GM12878 (cell line): ENCODE data around the gene OTOGL. TPM values are rescaled to one million over a fixed set of nuclear protein-coding genes. Genes with fewer than 3 reads are reported as not detected.

Experiments
- ATAC-seq: fragments of 200-7000 bp; cut with Tn5 transposase; 3 replicates; pipeline ENCODE4 v1.9.1; 2020; ENCODE audit warnings: mild to moderate bottlenecking, moderate library complexity
- BruUV-seq: library from RNA; stranded (reverse); fragments of 400-500 nt; replicated peaks from 2 replicates; lab custom pipeline; 2021; lab: Mats Ljungman, UMichigan
- CTCF ChIA-PET: fragments of 300-600 bp; sonication (Branson Sonifier 250); formaldehyde crosslinking; extraction: SDS; loops from one replicate; lab custom pipeline; 2021; ENCODE audit warnings: inconsistent platforms; lab: Yijun Ruan, JAX
- POLR2A ChIA-PET: fragments of 350-600 bp; formaldehyde crosslinking; extraction: SDS; loops from one replicate; lab custom pipeline; 2021; ENCODE audit warnings: inconsistent platforms; lab: Charles Lee
- RAD21 ChIA-PET: fragments of 300-600 bp; sonication (Branson Sonifier 250); formaldehyde crosslinking; loops from one replicate; lab custom pipeline; 2023; ENCODE audit warnings: antibody characterized with exemption; ENCODE audit not compliant: unreplicated experiment; lab: Charles Lee
- SMC1A ChIA-PET: fragments of 300-600 bp; sonication (Branson Sonifier 250); formaldehyde crosslinking; loops from one replicate; lab custom pipeline; 2023; ENCODE audit not compliant: unreplicated experiment, uncharacterized antibody; lab: Charles Lee
- DNase-seq: peaks from one replicate; pipeline ENCODE4 v3.0.0-alpha.2; 2011; ENCODE audit warnings: low read depth, low spot score
- FAIRE-seq: peaks from 3 replicates; lab custom pipeline; 2011; peaks lifted over from hg19 to GRCh38; lab: Jason Lieb, UNC
- H2AFZ ChIP-seq: 2 replicates; pipeline ENCODE4 v1.6.0; 2011; ENCODE audit warnings: low read depth, low read length, control low read depth; ENCODE audit not compliant: control insufficient read depth
- H3K27ac ChIP-seq: 2 replicates; pipeline ENCODE4 v1.5.1; 2011; ENCODE audit warnings: control low read depth; ENCODE audit not compliant: control insufficient read depth, insufficient read depth
- H3K27me3 ChIP-seq, 2 experiments: replicated peaks in 1 of 2; 2 replicates each; pipeline versions ENCODE4 v1.6.0 to v1.6.1; 2011; ENCODE audit warnings: low read length in 1 of 2; ENCODE audit not compliant: control insufficient read depth in 2 of 2, insufficient read depth in 2 of 2
- H3K36me3 ChIP-seq, 2 experiments: 2 replicates each; pipeline ENCODE4 v1.5.1; 2011; ENCODE audit warnings: low read length in 1 of 2; ENCODE audit not compliant: control insufficient read depth in 2 of 2, insufficient read depth in 2 of 2
- H3K4me1 ChIP-seq: 2 replicates; pipeline ENCODE4 v1.6.1; 2011; ENCODE audit warnings: mild to moderate bottlenecking, low read length, moderate library complexity, mixed read lengths; ENCODE audit not compliant: control insufficient read depth, insufficient read depth
- H3K4me2 ChIP-seq: 2 replicates; pipeline ENCODE4 v1.6.0; 2011; ENCODE audit warnings: control low read depth; ENCODE audit not compliant: control insufficient read depth, insufficient read depth
- H3K4me3 ChIP-seq: fragments of 200-600 bp; sonication (generic); 2 replicates; pipeline ENCODE4 v1.5.1; 2016
- H3K79me2 ChIP-seq: 2 replicates; pipeline ENCODE4 v1.6.0; 2011; ENCODE audit warnings: low read length; ENCODE audit not compliant: control insufficient read depth, insufficient read depth
- H3K9ac ChIP-seq: 2 replicates; pipeline ENCODE4 v1.8.0; 2011; ENCODE audit warnings: low read length, control low read depth, mixed read lengths; ENCODE audit not compliant: control insufficient read depth, insufficient read depth
- H3K9me3 ChIP-seq: replicated peaks from 3 replicates; pipeline ENCODE4 v1.5.1; 2011; ENCODE audit warnings: mild to moderate bottlenecking, low read length; ENCODE audit not compliant: control insufficient read depth, insufficient read depth
- H4K20me1 ChIP-seq: 2 replicates; pipeline ENCODE4 v1.6.0; 2011; ENCODE audit not compliant: control insufficient read depth, insufficient read depth
- BACH1 ChIP-seq: fragments of 450-650 bp; IDR thresholded peaks from 2 replicates; pipeline ENCODE4 v1.6.1; 2017; ENCODE audit warnings: mild to moderate bottlenecking, borderline replicate concordance
- JUNB ChIP-seq: IDR thresholded peaks from 2 replicates; pipeline ENCODE4 v1.6.1; 2016; ENCODE audit warnings: antibody characterized with exemption, mild to moderate bottlenecking
- KDM1A ChIP-seq: fragments of 200-600 bp; sonication (generic); IDR thresholded peaks from 2 replicates; pipeline ENCODE4 v1.6.1; 2016; ENCODE audit warnings: borderline replicate concordance
- RCOR1 ChIP-seq: conservative IDR thresholded peaks from 2 replicates; pipeline ENCODE4 v1.6.1; 2012; ENCODE audit warnings: low read depth, low read length, improper control_type of control experiment
- SMC3 ChIP-seq: IDR thresholded peaks from 2 replicates; pipeline ENCODE4 v1.6.1; 2011; ENCODE audit warnings: low read length, improper control_type of control experiment, borderline replicate concordance
- SPI1 ChIP-seq: IDR thresholded peaks from 2 replicates; pipeline ENCODE4 v1.6.1; 2011; ENCODE audit warnings: low read depth, mild to moderate bottlenecking, low read length, moderate library complexity, borderline replicate concordance; ENCODE audit not compliant: insufficient read depth
- SUZ12 ChIP-seq: fragments of 200-600 bp; sonication (generic); IDR thresholded peaks from one replicate; pipeline ENCODE4 v1.6.1; 2018; ENCODE audit warnings: antibody characterized with exemption, mild to moderate bottlenecking; ENCODE audit not compliant: unreplicated experiment
- WGBS: methylation state at CpG from one replicate; pipeline ENCODE4 v1.1.6; 2016; ENCODE audit warnings: low lambda C conversion rate; ENCODE audit not compliant: insufficient replicate concordance, insufficient coverage; ENCODE audit errors: missing lambda C conversion rate; 5-methylcytosine and 5-hydroxymethylcytosine counted together
- in situ Hi-C: fragments of 300-500 bp; cut with MboI; formaldehyde crosslinking; loops from 9 replicates; pipeline ENCODE4 v1.14.3; 2018; ENCODE audit warnings: mixed read lengths
- intact Hi-C: fragments of 100-400 bp; cut with micrococcal nuclease; formaldehyde crosslinking; loops from one replicate; pipeline ENCODE4 v1.14.2; 2022; ENCODE audit not compliant: unreplicated experiment
- polyA plus RNA-seq, 11 experiments: library from polyadenylated mRNA; depleted of rRNA in 4 of 11; unstranded in 6 of 11; stranded (reverse) in 5 of 11; fragments of >200 nt; fragmentation: Nextera tagmentation in 4 of 11; fragmentation: Illumina TruSeq in 1 of 11; extraction: Ambion mirVana in 4 of 11; extraction: Trizol in 1 of 11; gene quantifications; 1 replicate in 1 of 11; 2 replicates in 10 of 11; pipeline versions ENCODE4 v1.2.1 to v1.2.3, GENCODE V29; 2011 to 2016; ENCODE audit warnings: inconsistent platforms in 2 of 11, missing spikeins in 2 of 11, low read depth in 1 of 11
- total RNA-seq, 4 experiments: library from RNA; depleted of rRNA in 3 of 4; stranded (reverse); fragments of >200 nt in 3 of 4; fragmentation: Illumina TruSeq in 1 of 4; extraction: Trizol in 1 of 4; gene quantifications; 2 replicates each; pipeline versions ENCODE4 v1.2.1 to v1.2.3, GENCODE V29; 2013 to 2021
- TF ChIP-seq, protein P1 (sequence below): fragments of 450-650 bp; IDR thresholded peaks from 2 replicates; pipeline ENCODE4 v1.6.1; 2017; ENCODE audit warnings: borderline replicate concordance
- TF ChIP-seq, protein P2 (sequence below): fragments of 450-650 bp; IDR thresholded peaks from 2 replicates; pipeline ENCODE4 v1.6.1; 2016; ENCODE audit warnings: mild to moderate bottlenecking, moderate library complexity, borderline replicate concordance
- TF ChIP-seq, protein P3 (sequence below): fragments of 450-650 bp; IDR thresholded peaks from 2 replicates; pipeline ENCODE4 v1.6.1; 2017; ENCODE audit warnings: mild to moderate bottlenecking
- TF ChIP-seq, protein P4 (sequence below): fragments of 150-350 bp; IDR thresholded peaks from 2 replicates; pipeline ENCODE4 v1.6.1; 2014; ENCODE audit warnings: mild to moderate bottlenecking, low read depth, low read length
- TF ChIP-seq, protein P5 (sequence below): fragments of 450-650 bp; IDR thresholded peaks from 2 replicates; pipeline ENCODE4 v1.6.1; 2018; ENCODE audit warnings: borderline replicate concordance, mild to moderate bottlenecking; ENCODE audit not compliant: partially characterized antibody

The OTOGL gene
- total and polyA plus RNA-seq, 10 of the 15 experiments (the other 5 are each of a cell fraction or from before 2014, with no cell fraction given) = 0.04 to 3.7 (median 0.27) TPM

DNA sequence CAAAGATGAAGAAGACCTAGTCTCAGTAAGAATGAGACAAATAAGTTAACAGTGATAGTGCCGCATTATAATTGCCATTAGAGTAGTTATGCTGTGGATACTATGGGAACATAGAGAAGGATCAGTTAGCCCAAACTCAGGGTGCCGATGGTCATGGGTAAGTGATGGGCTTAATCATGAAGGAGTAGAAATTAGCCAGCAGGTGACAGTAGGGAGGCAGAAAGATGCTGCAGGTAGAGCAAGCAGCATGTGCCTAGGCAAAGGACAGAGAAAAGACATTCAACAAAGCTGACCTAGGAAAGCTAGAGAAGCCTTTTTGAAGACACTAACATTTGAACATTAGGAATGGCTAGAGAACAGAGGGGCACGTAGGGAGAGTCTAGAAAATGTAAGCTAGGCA lies 314.1 kb downstream of the OTOGL start:
- H3K27ac ChIP-seq = no peak overlapping the region
- in situ Hi-C loops (no loop called here), intact Hi-C loops (loop anchor here (2.0 to 10.0 kb wide), 4 partner anchors 216 to 1211 kb away; no protein-coding TSS in a partner anchor)
- H3K4me3 ChIP-seq = no peak overlapping the region
- no TSS peak for BruUV-seq
- no peak overlapping the region for H2AFZ ChIP-seq
- RAD21 ChIA-PET = no interaction called here
- H3K36me3 ChIP-seq = no peaks in the 10 kb centered on the region
- H3K4me1 ChIP-seq = peaks cover 6% of the 10 kb centered on the region; the same call in 1 of the 2 replicates
- no peak overlapping the region for H3K9ac ChIP-seq
- H3K27me3 ChIP-seq = no peaks in the 10 kb centered on the region
- no peaks in the 10 kb centered on the region for H4K20me1 ChIP-seq
- CTCF ChIA-PET = interaction anchor here (0.7 to 1.9 kb wide), 14 partner anchors 8 to 845 kb away, joined by 3 to 8 read pairs (median 3); no protein-coding TSS in a partner anchor
- SMC1A ChIA-PET = interaction anchor here (0.6 to 1.1 kb wide), 3 partner anchors 222 to 351 kb away, joined by 3 to 4 read pairs (median 3); no protein-coding TSS in a partner anchor
- H3K4me2 ChIP-seq = no peak overlapping the region
- no peaks in the 10 kb centered on the region for H3K79me2 ChIP-seq
- no peaks in the 10 kb centered on the region for H3K9me3 ChIP-seq
- FAIRE-seq = no peak
- ATAC-seq = no peak
- DNase-seq = no peak
- 48% methylated on average over 3 of the region's 3 CpGs for WGBS
- POLR2A ChIA-PET = no interaction called here
- TF ChIP-seq RCOR1 = no peak
- no peak for TF ChIP-seq SUZ12
- TF ChIP-seq SPI1 = no peak
- TF ChIP-seq KDM1A = no peak
- TF ChIP-seq BACH1 = no peak
- TF ChIP-seq, protein P1, sequence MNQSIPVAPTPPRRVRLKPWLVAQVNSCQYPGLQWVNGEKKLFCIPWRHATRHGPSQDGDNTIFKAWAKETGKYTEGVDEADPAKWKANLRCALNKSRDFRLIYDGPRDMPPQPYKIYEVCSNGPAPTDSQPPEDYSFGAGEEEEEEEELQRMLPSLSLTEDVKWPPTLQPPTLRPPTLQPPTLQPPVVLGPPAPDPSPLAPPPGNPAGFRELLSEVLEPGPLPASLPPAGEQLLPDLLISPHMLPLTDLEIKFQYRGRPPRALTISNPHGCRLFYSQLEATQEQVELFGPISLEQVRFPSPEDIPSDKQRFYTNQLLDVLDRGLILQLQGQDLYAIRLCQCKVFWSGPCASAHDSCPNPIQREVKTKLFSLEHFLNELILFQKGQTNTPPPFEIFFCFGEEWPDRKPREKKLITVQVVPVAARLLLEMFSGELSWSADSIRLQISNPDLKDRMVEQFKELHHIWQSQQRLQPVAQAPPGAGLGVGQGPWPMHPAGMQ = no peak
- TF ChIP-seq, protein P2, sequence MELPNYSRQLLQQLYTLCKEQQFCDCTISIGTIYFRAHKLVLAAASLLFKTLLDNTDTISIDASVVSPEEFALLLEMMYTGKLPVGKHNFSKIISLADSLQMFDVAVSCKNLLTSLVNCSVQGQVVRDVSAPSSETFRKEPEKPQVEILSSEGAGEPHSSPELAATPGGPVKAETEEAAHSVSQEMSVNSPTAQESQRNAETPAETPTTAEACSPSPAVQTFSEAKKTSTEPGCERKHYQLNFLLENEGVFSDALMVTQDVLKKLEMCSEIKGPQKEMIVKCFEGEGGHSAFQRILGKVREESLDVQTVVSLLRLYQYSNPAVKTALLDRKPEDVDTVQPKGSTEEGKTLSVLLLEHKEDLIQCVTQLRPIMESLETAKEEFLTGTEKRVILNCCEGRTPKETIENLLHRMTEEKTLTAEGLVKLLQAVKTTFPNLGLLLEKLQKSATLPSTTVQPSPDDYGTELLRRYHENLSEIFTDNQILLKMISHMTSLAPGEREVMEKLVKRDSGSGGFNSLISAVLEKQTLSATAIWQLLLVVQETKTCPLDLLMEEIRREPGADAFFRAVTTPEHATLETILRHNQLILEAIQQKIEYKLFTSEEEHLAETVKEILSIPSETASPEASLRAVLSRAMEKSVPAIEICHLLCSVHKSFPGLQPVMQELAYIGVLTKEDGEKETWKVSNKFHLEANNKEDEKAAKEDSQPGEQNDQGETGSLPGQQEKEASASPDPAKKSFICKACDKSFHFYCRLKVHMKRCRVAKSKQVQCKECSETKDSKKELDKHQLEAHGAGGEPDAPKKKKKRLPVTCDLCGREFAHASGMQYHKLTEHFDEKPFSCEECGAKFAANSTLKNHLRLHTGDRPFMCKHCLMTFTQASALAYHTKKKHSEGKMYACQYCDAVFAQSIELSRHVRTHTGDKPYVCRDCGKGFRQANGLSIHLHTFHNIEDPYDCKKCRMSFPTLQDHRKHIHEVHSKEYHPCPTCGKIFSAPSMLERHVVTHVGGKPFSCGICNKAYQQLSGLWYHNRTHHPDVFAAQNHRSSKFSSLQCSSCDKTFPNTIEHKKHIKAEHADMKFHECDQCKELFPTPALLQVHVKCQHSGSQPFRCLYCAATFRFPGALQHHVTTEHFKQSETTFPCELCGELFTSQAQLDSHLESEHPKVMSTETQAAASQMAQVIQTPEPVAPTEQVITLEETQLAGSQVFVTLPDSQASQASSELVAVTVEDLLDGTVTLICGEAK = no peak
- TF ChIP-seq, protein P3, sequence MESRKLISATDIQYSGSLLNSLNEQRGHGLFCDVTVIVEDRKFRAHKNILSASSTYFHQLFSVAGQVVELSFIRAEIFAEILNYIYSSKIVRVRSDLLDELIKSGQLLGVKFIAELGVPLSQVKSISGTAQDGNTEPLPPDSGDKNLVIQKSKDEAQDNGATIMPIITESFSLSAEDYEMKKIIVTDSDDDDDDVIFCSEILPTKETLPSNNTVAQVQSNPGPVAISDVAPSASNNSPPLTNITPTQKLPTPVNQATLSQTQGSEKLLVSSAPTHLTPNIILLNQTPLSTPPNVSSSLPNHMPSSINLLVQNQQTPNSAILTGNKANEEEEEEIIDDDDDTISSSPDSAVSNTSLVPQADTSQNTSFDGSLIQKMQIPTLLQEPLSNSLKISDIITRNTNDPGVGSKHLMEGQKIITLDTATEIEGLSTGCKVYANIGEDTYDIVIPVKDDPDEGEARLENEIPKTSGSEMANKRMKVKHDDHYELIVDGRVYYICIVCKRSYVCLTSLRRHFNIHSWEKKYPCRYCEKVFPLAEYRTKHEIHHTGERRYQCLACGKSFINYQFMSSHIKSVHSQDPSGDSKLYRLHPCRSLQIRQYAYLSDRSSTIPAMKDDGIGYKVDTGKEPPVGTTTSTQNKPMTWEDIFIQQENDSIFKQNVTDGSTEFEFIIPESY = no peak
- TF ChIP-seq, protein P4, sequence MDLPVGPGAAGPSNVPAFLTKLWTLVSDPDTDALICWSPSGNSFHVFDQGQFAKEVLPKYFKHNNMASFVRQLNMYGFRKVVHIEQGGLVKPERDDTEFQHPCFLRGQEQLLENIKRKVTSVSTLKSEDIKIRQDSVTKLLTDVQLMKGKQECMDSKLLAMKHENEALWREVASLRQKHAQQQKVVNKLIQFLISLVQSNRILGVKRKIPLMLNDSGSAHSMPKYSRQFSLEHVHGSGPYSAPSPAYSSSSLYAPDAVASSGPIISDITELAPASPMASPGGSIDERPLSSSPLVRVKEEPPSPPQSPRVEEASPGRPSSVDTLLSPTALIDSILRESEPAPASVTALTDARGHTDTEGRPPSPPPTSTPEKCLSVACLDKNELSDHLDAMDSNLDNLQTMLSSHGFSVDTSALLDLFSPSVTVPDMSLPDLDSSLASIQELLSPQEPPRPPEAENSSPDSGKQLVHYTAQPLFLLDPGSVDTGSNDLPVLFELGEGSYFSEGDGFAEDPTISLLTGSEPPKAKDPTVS = no peak
- TF ChIP-seq SMC3 = no peak
- TF ChIP-seq, protein P5, sequence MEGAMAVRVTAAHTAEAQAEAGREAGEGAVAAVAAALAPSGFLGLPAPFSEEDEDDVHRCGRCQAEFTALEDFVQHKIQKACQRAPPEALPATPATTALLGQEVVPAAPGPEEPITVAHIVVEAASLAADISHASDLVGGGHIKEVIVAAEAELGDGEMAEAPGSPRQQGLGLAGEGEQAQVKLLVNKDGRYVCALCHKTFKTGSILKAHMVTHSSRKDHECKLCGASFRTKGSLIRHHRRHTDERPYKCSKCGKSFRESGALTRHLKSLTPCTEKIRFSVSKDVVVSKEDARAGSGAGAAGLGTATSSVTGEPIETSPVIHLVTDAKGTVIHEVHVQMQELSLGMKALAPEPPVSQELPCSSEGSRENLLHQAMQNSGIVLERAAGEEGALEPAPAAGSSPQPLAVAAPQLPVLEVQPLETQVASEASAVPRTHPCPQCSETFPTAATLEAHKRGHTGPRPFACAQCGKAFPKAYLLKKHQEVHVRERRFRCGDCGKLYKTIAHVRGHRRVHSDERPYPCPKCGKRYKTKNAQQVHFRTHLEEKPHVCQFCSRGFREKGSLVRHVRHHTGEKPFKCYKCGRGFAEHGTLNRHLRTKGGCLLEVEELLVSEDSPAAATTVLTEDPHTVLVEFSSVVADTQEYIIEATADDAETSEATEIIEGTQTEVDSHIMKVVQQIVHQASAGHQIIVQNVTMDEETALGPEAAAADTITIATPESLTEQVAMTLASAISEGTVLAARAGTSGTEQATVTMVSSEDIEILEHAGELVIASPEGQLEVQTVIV = no peak
- TF ChIP-seq JUNB = no peak
